Kasumi-1 (cell line): Measurements from ENCODE around the gene CCDC68.

Experiments used
- DNase-seq, 2 experiments: peaks; one replicate each; lab custom pipeline; 2025; lab: John Stamatoyannopoulos, UW

Gene CCDC68

GRCh38 chr18:54918060-54918459 is 41.2 kb downstream of the CCDC68 start:
- no peak for DNase-seq

- no peak for DNase-seq
Measured at GRCh38 chr18:54916507-54916906, 42.8 kb downstream of the CCDC68 start.

GRCh38 chr18:54914816-54915215 is 44.4 kb downstream of the CCDC68 start:
- no peak for DNase-seq

- no peak for DNase-seq
Measured at GRCh38 chr18:54911551-54911950, 47.7 kb downstream of the CCDC68 start.

- no peak for DNase-seq
Measured at GRCh38 chr18:54910161-54910919, 48.9 kb downstream of the CCDC68 start.

- no peak for DNase-seq
Measured at GRCh38 chr18:54909538-54909937, 49.7 kb downstream of the CCDC68 start.

GRCh38 chr18:54906331-54907185 is 52.7 kb downstream of the CCDC68 start:
- no peak for DNase-seq

- DNase-seq = no peak
Measured at GRCh38 chr18:54905629-54906028, 53.6 kb downstream of the CCDC68 start.

- DNase-seq = no peak
Measured at GRCh38 chr18:54904581-54904980, 54.7 kb downstream of the CCDC68 start.

- DNase-seq = no peak
Measured at GRCh38 chr18:54900290-54900689, 59.0 kb downstream of the CCDC68 start.

GRCh38 chr18:54899500-54899899 is 59.8 kb downstream of the CCDC68 start:
- no peak for DNase-seq

GRCh38 chr18:54888933-54889332 is 70.3 kb downstream of the CCDC68 start:
- no peak for DNase-seq

- DNase-seq = no peak
Measured at GRCh38 chr18:54888378-54888777, 70.9 kb downstream of the CCDC68 start.

- no peak for DNase-seq
Measured at GRCh38 chr18:54883816-54884604, 75.3 kb downstream of the CCDC68 start.

GRCh38 chr18:54882318-54882717 is 76.9 kb downstream of the CCDC68 start:
- no peak for DNase-seq

GRCh38 chr18:54881229-54881768 is 78.0 kb downstream of the CCDC68 start:
- no peak for DNase-seq

- no peak for DNase-seq
Measured at GRCh38 chr18:54880395-54881105, 78.7 kb downstream of the CCDC68 start.

GRCh38 chr18:54879691-54880090 is 79.6 kb downstream of the CCDC68 start:
- DNase-seq = no peak

GRCh38 chr18:54878659-54879358 is 80.5 kb downstream of the CCDC68 start:
- no peak for DNase-seq

GRCh38 chr18:54878159-54878622 is 81.1 kb downstream of the CCDC68 start:
- DNase-seq = no peak

- DNase-seq = no peak
Measured at GRCh38 chr18:54877076-54877475, 82.2 kb downstream of the CCDC68 start.
